Upper lobe of left lung (tissue), 4 donors: ENCODE results near the gene USP32.

Source experiments
- CTCF ChIP-seq, 6 experiments: fragments of 450-650 bp in 4 of 6; fragments of 200-600 bp in 2 of 6; sonication (generic) in 2 of 6; IDR thresholded peaks; one replicate each; pipeline ENCODE4 v1.5.1; 2016 to 2019; ENCODE audit warnings: antibody characterized with exemption in 6 of 6
- POLR2A ChIP-seq, 4 donors: fragments of 450-650 bp; IDR thresholded peaks; one replicate each; pipeline ENCODE4 v1.5.1; 2016 to 2017; ENCODE audit warnings: antibody characterized with exemption in 4 of 4, mild to moderate bottlenecking in 2 of 4
- POLR2AphosphoS5 ChIP-seq, 2 donors: sonication (generic); formaldehyde crosslinking; IDR thresholded peaks; one replicate each; pipeline ENCODE4 v1.5.1; 2017; ENCODE audit warnings: antibody characterized with exemption in 2 of 2

GRCh38 chr17:60297760-60298401 is 94.1 kb downstream of the USP32 start:
- no peak for TF ChIP-seq CTCF (IDR thresholded peaks at IDR 0.05)
- TF ChIP-seq POLR2A (IDR thresholded peaks at IDR 0.05), result no peak
- no peak for TF ChIP-seq POLR2AphosphoS5 (IDR thresholded peaks at IDR 0.05)
